HEK293T (cell line): ENCODE measurements around the gene RHEB.

Experiments used
- FOXA1 ChIP-seq: fragments of 450-650 bp; IDR thresholded peaks from 2 replicates; pipeline ENCODE4 v1.6.1; 2016; ENCODE audit warnings: mild to moderate bottlenecking
- SP1 ChIP-seq: fragments of 450-650 bp; IDR thresholded peaks from 2 replicates; pipeline ENCODE4 v1.6.1; 2017
- TARDBP ChIP-seq: fragments of 450-650 bp; IDR thresholded peaks from 2 replicates; pipeline ENCODE4 v1.6.1; 2016

GRCh38 chr7:151560243-151560642, 40.5 kb upstream of the RHEB start:
- TF ChIP-seq TARDBP (no peak), FOXA1 (no peak), SP1 (no peak)
